NCI-H82 treated with DMSO at 0.1 percent for 48 hours (cell line): ENCODE measurements around the gene METTL16.
"Not testable (repeated sequence)": the region's sequence is repeated elsewhere in the genome, so short reads cannot be mapped to it uniquely, and the experiment has no call there.

ENCODE experiments used
- DNase-seq: peaks from one replicate; lab custom pipeline; 2025; ENCODE audit not compliant: unreplicated experiment; lab: John Stamatoyannopoulos, UW

The METTL16 gene

DNA sequence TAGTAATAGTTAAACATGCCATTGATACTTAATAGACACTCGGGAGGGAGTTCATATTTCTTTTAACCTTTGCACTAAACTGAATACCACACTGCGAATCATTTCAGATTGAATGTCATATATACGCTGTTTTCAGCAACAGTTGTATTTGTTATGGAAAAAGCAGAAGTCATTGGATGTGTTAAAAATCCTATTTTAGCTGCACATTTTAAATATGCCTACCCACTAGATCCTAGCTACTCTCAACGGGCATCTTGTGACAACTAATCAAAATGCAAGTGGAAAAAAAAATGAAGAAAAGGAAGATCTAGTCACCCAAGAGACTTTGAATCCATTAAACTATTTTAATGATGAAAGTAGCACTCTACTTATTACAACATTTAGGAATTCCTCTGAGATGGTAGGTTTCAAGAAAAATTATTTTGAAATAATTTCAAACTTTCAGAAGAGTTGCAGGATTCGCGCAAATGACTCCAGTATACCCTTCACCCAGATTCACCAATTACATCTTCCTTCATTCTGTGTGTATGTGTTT, 59.4 kb downstream of the METTL16 start:
- DNase-seq, result no peak

- DNase-seq, result no peak
Measured at GRCh38 chr17:2450016-2450650, 61.6 kb downstream of the METTL16 start.

GRCh38 chr17:2449486-2449885, 62.2 kb downstream of the METTL16 start:
- peak; percentile 78 for DNase-seq

DNA sequence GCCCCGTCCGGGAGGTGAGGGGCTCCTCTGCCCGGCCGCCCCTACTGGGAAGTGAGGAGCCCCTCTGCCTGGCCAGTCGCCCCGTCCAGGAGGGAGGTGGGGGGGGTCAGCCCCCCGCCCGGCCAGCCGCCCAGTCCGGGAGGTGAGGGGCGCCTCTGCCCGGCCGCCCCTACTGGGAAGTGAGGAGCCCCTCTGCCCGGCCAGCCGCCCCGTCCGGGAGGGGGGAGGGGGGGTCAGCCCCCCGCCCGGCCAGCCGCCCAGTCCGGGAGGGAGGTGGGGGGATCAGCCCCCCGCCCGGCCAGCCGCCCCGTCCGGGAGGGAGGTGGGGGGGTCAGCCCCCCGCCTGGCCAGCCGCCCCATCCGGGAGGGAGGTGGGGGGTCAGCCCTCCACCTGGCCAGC, 64.2 kb downstream of the METTL16 start:
- not testable (repeated sequence) for DNase-seq

DNA sequence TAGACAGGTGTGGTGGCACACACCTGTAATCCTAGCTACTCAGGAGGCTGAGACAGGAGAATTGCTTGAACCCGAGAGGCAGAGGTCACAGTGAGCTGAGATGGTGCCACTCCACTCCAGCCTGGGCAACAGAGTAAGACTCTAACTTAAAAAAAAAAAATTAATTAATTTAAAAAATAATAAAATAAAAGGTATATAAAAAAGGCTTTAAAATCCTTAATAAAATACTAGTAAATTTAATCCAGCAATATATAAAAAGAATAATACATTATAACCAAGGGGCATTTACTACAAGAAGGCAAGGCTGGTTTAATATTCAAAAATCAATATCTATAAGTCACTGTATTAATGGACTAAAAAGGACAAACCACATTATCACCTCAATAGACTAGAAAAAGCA, 66.0 kb downstream of the METTL16 start:
- no peak for DNase-seq

- DNase-seq, result no peak
Measured at GRCh38 chr17:2444382-2444781, 67.3 kb downstream of the METTL16 start.

DNA sequence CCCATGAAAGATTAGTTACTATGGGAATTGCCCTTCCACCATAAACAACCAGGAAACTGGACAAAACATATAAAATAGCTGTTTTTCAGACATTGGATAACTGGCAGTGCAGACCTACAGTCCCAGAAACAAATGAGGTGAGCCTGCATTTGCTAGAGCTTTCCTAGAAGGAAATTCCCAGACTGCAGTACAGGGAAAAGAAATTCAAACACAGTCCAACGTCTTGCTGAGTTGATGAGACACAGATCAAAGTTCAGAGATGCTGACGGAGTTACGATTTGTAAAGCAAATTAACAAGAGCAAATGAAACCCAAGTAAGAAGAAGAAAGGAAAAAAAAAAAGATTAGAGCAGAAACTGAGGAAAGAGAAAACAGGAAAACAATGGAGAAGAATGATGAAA, 69.5 kb downstream of the METTL16 start:
- DNase-seq, result no peak

DNA sequence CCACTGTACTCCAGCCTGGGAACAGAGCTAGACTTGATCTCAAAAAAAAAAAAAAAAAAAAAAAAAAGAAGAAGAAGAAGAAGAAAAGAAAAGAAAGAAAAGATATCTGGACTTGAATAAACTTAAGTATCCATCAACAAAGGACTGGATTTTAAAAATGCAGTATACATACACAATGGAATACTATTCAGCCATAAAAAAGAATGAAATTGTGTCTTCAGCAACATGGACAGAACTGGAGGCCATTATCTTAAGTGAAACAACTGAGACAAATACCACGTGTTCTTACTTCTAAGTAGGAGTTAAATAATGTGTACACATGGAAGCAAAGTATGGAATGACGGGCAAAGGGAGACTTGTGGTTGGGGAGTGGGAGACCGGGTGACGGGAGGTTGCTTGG, 70.8 kb downstream of the METTL16 start:
- no peak for DNase-seq

GRCh38 chr17:2439997-2440396, 71.7 kb downstream of the METTL16 start:
- not testable (repeated sequence) for DNase-seq

DNA sequence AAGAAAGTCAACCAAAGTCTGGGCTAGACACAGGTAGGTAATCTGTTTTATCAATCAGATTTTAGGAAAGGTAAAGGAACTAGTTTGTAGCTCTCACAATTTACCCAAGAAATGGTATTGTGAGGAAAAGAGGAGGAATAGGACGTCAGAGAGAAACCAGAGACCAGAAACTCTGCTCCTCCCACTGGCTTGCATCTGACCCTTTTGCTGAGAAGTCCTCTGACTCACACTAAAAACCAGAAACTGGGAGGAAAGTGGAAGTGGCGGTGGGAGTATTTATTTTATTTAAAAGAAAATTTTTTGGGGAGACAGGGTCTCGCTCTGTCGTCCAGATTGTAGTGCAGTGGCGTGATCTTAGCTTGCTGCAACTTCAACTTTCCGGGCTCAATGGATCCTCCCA, 72.9 kb downstream of the METTL16 start:
- no peak for DNase-seq

DNA sequence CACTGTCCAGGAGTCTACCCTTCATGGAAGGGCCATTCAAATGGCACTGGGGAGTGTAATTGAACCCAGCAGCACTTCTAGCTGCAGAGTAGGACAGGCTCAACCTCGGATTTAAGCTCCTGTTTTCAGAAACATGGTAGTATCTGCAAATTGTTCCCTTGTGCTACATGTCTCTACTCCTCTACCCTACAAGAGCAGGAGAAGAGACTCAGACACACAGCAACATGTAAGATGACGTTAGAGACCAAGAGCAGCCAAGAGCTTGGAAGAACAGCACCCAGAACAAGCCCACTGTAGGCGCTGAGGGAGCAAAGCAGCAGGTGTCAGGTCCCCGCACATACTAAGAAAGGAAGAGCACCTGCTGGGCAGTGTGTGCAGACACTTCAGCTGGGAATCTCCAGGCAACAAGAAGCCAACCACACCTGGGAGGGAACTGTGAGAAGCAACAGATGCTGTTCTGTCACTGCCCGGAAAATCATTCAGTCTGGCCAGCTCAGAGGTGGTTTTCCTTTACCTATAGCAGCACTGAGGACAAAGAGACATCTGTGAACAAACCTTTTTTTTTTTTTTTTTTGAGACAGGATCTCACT, 75.3 kb downstream of the METTL16 start:
- no peak for DNase-seq

GRCh38 chr17:2435862-2436261, 75.8 kb downstream of the METTL16 start:
- no peak for DNase-seq

GRCh38 chr17:2435181-2435741, 76.4 kb downstream of the METTL16 start:
- no peak for DNase-seq

- no peak for DNase-seq
Measured at GRCh38 chr17:2433696-2434095, 78.0 kb downstream of the METTL16 start.

DNA sequence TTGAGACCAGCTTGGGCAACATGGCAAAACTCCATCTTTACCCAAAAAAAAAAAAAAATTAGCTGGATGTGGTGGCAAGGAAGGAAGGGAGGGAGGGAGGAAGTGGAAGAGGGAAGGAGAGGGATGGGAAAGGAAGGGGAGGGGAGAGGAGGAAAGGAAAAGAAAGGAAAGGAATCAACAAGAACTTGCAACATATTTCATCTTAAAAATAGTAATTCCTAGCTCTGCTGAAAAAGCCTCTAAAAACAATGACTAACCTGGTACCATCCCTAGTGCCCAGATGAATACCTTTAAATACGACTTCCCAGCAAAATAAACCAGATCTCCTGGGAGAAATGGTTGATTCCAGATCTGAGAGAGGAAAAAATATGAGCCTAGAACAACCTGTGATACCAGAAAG, 83.8 kb downstream of the METTL16 start:
- no peak for DNase-seq

- DNase-seq, result no peak
Measured at GRCh38 chr17:2427215-2427614, 84.5 kb downstream of the METTL16 start.

DNA sequence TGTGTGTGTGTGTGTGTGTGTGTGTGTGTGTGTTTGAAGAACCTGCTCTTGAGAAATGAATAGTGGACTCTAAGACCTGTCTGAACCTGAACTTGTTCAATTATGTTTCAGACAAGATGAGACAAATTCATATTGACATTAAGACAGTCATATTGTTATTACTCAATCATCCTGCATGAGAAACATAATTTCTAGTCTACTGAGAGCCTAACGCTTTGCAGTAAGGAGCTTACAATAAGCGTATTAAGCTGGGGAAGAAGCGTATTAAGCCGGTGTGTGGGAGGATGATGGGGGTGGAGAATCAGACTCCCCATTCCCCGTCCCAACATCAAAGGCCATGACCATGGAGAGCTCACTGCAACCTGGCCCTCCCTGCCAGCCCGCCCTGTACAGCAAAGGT, 88.4 kb downstream of the METTL16 start:
- peak; percentile 98 for DNase-seq

DNA sequence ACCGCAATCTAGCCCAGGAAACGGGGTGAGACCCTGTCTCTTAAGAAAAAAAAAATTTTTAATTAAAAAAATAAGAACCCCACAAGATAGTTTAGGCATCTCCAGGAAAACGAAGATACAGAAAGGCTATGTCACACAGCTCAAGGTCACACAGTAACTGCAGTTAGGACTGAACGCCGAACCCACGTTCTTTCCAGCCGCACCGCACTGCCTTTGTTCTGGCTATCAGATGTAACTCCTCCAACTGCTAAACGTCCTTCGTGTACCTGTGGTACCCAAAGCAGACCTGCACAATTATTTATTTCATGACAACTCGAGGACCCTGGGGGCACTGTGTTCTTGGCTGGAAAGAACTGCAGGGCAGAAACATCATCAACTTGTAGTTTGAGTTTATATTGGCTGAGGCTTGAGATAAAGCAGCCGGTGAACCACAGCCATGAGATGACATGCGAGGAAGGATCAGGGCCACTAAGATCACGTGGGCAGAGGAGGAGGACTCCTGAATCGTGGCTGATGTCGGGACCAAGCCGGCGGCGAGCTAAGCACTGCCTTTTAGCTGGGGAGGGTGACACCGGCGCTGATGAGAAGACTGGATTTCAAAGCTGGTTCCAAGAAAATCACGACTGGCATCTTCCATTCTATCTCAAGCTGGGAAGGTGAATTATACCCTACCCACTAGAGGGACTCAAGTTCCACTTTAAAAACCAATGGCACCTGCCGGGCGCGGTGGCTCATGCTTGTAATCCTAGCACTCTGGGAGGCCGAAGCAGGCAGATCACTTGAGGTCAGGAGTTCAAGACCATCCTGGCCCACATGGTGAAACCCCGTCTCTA, 90.2 kb downstream of the METTL16 start:
- DNase-seq, result peak; percentile 20

DNA sequence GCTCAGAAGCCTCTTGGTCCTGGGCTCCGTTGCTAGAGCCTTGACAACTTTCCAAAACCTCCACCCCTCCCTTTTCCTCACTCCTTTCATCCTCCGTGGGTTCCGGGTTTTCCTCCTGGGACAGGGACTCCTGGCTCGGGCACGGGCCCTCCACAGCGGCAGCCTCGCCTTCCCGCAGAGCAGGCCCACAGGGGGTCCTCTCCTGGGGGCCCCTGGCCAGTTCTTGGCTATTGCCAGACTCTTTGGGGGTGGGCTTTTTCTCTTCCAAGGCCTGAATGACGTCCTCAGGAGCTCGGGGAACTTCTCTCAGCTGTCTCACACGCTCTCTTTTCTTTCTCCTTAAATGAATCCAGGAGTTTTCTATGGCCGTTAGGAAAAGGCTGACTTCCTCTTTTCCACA, 91.5 kb downstream of the METTL16 start:
- no peak for DNase-seq

DNA sequence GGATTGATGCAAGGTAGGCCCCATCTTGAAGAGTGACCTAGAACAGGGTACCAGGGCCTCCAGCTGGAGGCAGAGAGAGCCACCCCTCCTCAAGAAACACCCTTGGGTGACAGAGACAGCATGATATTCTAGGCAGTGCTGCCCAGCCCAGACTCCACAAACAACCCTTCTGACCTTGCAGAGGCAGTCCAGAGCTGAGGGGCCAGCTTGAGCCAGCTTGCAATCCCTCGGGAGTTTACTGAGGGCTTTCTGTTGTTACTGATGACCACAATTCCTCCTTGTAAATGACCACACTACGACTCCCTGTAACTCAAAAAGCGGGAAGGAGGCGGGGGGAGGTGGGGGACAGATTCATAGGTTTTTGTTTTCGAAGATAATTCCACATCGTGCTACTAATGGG, 92.2 kb downstream of the METTL16 start:
- DNase-seq, result no peak

DNA sequence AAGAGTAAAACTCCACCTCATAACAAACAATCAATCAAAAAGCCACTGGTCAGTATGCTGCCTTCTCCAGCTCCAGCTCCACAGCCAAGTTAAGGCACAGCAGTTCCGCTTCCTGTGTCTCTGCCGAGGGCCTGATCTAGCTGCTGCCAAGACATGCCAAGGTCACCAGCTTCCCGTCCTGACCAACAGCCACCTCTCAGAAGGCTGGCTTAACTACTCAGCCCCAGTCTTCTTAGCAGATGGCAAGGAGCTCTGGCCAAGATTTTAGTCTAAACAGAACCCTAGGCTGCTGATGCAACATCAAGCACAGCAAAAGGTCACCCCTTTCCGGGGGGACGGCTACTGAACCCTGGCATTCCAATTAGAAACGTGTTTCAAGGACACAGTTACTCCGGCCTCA, 93.1 kb downstream of the METTL16 start:
- DNase-seq, result peak; percentile 53
